ENCODE measurements around the gene LIMS2.

Gene LIMS2

DNA sequence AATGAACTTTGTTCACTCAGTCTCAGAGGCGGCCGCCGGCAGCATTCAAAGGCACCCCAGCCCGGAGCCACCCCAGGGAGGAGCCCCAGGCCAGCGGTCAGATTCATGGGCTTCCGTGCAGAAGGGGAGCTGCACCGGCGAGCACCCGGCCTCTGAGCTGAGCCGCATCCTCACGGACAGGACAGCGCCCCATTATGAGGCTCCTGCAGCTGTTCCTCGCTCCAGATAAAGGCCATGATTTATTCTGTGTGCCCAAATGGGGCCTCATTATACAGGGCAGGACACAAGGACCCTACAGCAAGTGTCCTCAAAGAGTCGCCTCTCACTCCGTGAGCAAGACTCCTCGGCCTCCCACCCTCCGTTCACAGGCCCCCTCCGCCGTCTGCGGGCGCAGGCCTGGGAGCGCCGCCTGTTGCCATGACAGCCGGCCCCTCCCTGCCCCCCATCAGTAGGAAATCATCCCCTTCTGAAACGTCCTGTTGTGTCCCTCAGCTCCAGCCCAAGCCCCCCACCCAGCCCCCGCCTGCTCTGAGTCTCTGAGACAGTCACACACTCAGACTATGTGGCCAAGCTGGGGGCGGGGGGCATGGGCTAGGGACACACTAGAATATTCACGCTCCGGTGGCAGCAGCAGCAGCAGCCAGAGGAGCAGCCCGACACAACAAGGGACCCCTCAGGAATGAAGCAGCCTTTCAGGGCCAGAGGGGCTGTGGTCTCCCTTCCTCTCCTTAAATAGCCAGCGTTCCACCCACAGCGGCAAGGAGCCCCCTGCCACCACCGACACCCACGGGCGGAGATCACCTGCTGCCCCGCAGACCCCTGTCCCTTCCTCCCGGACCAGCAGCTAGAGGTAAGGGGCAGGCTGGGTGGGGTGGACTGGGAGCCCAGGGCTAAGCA is 29.7 kb downstream of the LIMS2 start, which contains the start of gene GPR17:
Gene GPR17, plus strand, starts transcription at position 759 of the 897 bp plus-strand sequence. CDS start 4,583 bp downstream, outside the sequence.
- peak within 1 kb of the TSS in 10 of 11 experiments; percentile 16 to 69 (median 42); a peak in 18 of 22 replicates for H3K27ac ChIP-seq
- H3K4me2 ChIP-seq: peak within 1 kb of the TSS; percentile 64 to 100 (median 85)
- no peak within 1 kb of the TSS for H3K4me3 ChIP-seq
- H4K20me1 ChIP-seq: peaks cover 0 to 6% (median 0%) of the 10 kb centered on the region in 11 experiments; a peak in 2 of 22 replicates
- no peaks in the 10 kb centered on the region for H3K36me3 ChIP-seq
- no peaks in the 10 kb centered on the region for H3K9me3 ChIP-seq (replicated peaks in 1 of 11)
- peaks cover 53 to 98% (median 97%) of the 10 kb centered on the region in 10 experiments for H3K4me1 ChIP-seq
- peaks cover 0 to 5% (median 0%) of the 10 kb centered on the region in 11 experiments; a peak in 4 of 22 replicates for H3K27me3 ChIP-seq
- H3K9ac ChIP-seq: peak within 1 kb of the TSS; percentile 0 to 52 (median 37); a peak in 14 of 22 replicates
- no peak for TF ChIP-seq Cebpa-rat (IDR thresholded peaks at IDR 0.05)

DNA sequence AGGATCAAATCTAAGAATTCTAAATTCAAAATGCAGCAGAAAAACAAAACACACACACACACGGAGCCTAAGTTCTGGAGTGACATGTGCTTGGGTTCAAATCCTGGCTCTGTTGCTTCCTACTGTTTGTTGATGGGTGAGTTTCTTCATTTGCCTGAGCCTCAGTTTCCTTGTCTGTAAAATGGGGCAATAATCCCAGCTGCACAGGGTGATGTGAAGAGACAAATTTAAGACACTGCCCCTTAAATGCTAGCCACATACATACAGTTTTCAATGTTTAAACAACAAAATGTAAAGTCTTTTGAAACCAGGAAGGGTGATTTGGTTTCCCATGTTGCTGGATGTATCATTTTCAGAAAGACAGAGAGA is 30.3 kb downstream of the LIMS2 start:
- Histone ChIP-seq H3K4me1 (peaks cover 57 to 98% (median 97%) of the 10 kb centered on the region in 10 experiments), H3K4me3 (no peak overlapping the region), H3K36me3 (no peaks in the 10 kb centered on the region), H3K9me3 (replicated peaks in 1 of 11) (no peaks in the 10 kb centered on the region), H3K4me2 (peak overlapping the region in 9 of 11 experiments; percentile 77 to 100 (median 94); a peak in 14 of 22 replicates), H3K9ac (0 out of 22 replicates have a peak overlapping the region, but pooled peaks of 1 of the 11 experiments have one; percentile 18), H4K20me1 (peaks cover 0 to 6% (median 0%) of the 10 kb centered on the region in 11 experiments; a peak in 2 of 22 replicates), H3K27me3 (no peaks in the 10 kb centered on the region), H3K27ac (peak overlapping the region in 4 of 11 experiments; percentile 25 to 69 (median 49); a peak in 5 of 22 replicates)
- TF ChIP-seq Cebpa-rat (IDR thresholded peaks at IDR 0.05): no peak

DNA sequence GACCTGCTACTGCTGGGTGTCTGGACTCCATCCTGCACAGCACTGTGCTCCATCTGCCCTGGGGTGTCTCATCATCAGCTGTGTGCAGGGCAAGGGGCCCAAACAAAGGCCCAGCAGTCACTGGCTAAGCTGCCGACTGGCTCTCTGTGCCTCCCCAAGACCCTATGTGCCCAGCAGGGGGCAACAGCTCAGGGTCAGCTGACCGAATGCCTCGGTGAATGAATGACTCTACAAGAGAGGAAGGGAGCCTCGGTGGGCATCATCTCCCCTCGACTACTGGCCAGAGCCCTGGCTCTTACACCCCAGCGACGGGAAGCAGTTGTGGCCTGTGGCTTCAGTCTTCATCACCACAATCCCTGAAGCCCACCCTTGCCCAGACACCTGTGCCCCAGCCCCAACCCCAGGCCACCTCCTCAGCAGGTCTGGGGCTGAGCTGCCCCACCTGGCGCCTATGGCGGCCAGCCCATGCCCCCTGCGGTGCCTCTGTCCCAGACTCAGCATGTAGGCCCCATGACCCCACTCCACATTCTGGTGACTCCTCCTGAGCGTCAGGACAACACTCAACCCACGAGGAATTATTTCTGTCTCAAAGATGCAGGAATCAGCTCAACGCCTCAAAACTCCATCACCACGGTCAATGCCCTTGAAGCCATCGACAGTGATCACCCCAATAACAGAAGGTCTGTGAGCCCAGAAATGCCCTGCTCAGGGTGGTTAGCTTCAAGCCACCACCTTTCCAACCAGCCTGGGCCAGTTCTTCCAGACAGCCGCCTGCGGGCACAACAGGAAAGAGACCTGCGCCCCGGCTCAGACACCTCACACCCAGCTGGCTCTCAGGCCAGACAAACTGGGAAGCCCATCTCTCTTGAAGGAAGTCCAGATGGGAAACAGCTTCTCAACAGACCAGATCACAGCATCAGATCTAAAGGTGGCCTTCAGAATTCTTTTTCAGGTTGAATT is 31.0 kb downstream of the LIMS2 start:
- Histone ChIP-seq H3K27ac (peak overlapping the region in 4 of 11 experiments; percentile 72 to 99 (median 98); a peak in 5 of 22 replicates), H3K9me3 (replicated peaks in 1 of 11) (no peaks in the 10 kb centered on the region), H3K4me1 (peaks cover 60 to 98% (median 97%) of the 10 kb centered on the region in 10 experiments), H3K4me3 (no peak overlapping the region), H3K36me3 (no peaks in the 10 kb centered on the region), H3K4me2 (peak overlapping the region in 7 of 11 experiments; percentile 28 to 100 (median 98); a peak in 12 of 22 replicates), H4K20me1 (peaks cover 0 to 3% (median 0%) of the 10 kb centered on the region in 11 experiments; a peak in 1 of 22 replicates), H3K27me3 (no peaks in the 10 kb centered on the region; a peak in 1 of 22 replicates), H3K9ac (peak overlapping the region in 2 of 11 experiments; percentile 15 to 18; a peak in 2 of 22 replicates)
- TF ChIP-seq Cebpa-rat (IDR thresholded peaks at IDR 0.05): no peak

DNA sequence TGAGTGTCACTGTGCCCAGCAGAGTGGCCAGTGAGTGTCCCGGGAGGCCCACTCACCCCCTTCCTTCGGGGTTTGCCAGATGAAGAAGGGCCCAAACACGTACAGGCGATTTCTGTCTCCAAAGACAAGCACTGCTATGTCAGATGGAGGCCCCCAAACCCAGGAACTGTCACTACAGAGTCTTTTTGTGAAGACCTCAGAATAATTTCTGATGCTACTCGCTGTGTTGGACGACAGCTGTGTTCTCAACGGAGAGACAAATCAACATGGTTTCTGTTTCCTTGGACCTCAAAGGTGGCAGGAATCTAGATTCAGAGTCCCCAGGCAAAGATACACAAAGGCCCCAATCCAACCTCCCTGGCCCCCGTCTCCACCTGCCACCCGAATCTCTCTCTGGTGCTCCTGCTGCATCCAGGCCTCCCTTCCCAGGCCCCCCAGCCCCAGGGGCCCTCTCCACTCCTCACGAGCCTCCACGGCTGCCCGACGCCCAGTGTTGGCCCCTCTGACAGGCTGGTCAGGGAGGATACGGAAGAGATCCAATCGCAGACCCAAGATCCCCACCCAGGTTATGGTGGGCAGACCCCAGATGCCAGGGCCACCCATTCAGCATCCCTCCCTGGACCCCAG is 31.8 kb downstream of the LIMS2 start:
- no peak overlapping the region for H3K4me3 ChIP-seq
- no peaks in the 10 kb centered on the region for H3K36me3 ChIP-seq
- H3K27me3 ChIP-seq: peaks cover 0 to 6% (median 0%) of the 10 kb centered on the region in 11 experiments; a peak in 1 of 22 replicates
- no peaks in the 10 kb centered on the region for H4K20me1 ChIP-seq
- TF ChIP-seq Cebpa-rat (IDR thresholded peaks at IDR 0.05): no peak
- H3K27ac ChIP-seq: peak overlapping the region in 6 of 11 experiments; percentile 3 to 99 (median 92); a peak in 10 of 22 replicates
- no peaks in the 10 kb centered on the region for H3K9me3 ChIP-seq (replicated peaks in 1 of 11)
- peak overlapping the region in 7 of 11 experiments; percentile 94 to 100 (median 99); a peak in 14 of 22 replicates for H3K4me2 ChIP-seq
- peak overlapping the region in 4 of 11 experiments; percentile 15 to 91 (median 62); a peak in 8 of 22 replicates for H3K9ac ChIP-seq
- H3K4me1 ChIP-seq: peaks cover 65 to 100% (median 99%) of the 10 kb centered on the region in 10 experiments

DNA sequence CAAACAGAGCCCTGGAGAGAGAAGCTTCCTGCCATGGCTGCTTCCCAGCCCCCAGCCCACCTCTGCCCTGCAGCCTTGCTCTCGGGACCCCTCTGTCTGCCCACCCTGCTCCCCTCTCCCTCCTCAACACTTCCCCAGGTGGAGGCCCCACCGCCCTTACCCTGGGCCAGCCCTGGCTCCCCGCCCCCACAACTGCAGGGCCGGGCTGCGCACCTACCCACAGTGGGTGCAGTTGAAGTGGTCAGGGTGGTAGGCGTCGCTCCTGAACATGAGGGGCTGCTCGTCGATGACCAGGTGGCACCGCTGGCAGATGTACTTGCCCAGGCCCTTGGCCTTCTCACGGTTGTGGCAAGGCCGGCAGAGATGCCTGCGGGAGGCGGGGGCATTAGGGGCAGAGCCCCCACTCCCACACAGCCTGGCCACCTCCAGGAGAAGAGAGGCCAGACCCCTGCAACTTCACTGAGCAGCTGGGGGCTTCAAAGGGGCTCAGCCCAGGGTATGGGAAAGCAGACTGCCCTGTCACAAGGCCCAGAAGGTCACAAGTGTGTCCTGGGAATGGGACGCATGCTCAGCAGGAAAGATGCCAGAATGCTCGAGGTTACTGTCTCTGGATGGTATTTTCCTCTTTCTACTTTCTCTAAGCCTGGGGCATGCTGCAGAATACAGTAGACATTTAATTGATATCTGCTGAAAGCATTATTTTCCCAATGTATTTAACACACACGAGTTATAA is 32.5 kb downstream of the LIMS2 start:
- H3K27ac ChIP-seq: peak overlapping the region in 7 of 11 experiments; percentile 20 to 99 (median 88); a peak in 12 of 22 replicates
- no peaks in the 10 kb centered on the region for H4K20me1 ChIP-seq
- peaks cover 0 to 8% (median 0%) of the 10 kb centered on the region in 11 experiments; a peak in 1 of 22 replicates for H3K27me3 ChIP-seq
- no peaks in the 10 kb centered on the region for H3K36me3 ChIP-seq
- no peaks in the 10 kb centered on the region for H3K9me3 ChIP-seq (replicated peaks in 1 of 11)
- H3K9ac ChIP-seq: peak overlapping the region in 4 of 11 experiments; percentile 15 to 92 (median 90); a peak in 8 of 22 replicates
- peak overlapping the region; percentile 11 to 100 (median 97); a peak in 19 of 22 replicates for H3K4me2 ChIP-seq
- TF ChIP-seq Cebpa-rat (IDR thresholded peaks at IDR 0.05): no peak
- H3K4me3 ChIP-seq: no peak overlapping the region
- peaks cover 66 to 100% (median 99%) of the 10 kb centered on the region in 10 experiments for H3K4me1 ChIP-seq

DNA sequence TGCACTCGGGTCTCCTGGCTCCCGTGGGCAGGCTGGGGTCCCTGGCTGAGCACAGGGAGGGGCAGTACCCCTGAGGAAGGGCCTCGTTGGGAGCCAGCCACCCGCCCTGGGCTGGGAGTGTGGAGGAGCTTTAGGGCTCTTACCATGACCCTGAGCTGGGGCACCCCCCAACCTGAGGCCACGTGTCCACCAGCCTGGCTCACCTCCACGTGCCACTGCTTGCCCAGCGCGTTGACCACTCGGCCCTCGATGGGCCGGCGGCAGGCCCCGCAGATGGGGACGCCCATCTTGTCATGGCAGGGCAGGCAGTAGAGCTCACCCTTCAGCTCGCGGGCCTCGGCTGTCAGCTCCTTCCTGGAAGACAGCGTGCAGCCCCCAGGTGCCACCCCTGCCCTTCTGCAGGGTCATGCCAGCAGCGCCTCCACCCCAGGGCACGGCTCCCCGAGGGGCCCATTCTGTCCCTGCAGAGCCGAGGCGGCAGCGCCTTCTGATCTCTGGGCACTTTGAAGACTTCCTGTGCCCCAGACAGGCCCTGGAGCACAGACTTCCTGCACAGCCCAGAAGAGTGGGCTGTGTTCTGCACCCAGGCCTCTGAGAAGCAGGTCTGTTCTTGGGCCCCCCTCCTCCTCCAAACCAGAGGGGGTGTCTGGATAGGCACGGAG is 33.4 kb downstream of the LIMS2 start:
- H3K36me3 ChIP-seq: no peaks in the 10 kb centered on the region
- H3K4me2 ChIP-seq: peak overlapping the region; percentile 88 to 100 (median 97)
- H3K4me3 ChIP-seq: peak overlapping the region in 6 of 10 experiments; percentile 9 to 46 (median 27); a peak in 10 of 20 replicates
- peaks cover 0 to 8% (median 0%) of the 10 kb centered on the region in 11 experiments; a peak in 1 of 22 replicates for H3K27me3 ChIP-seq
- TF ChIP-seq Cebpa-rat (IDR thresholded peaks at IDR 0.05): no peak
- no peaks in the 10 kb centered on the region for H3K9me3 ChIP-seq (replicated peaks in 1 of 11)
- peak overlapping the region in 8 of 11 experiments; percentile 48 to 92 (median 78); a peak in 15 of 22 replicates for H3K9ac ChIP-seq
- H3K27ac ChIP-seq: peak overlapping the region in 9 of 11 experiments; percentile 40 to 99 (median 88); a peak in 18 of 22 replicates
- peaks cover 66 to 100% (median 99%) of the 10 kb centered on the region in 10 experiments for H3K4me1 ChIP-seq
- no peaks in the 10 kb centered on the region for H4K20me1 ChIP-seq

Data from BLaER1 treated with 17β-estradiol and CSF1 and Interleukin-3, amounts not matched to agents 10 nM and 100 nM (cell line).